IPS DF 6.9 (cell line): ENCODE data around the gene MAML1.
"Not testable (repeated sequence)": the region's sequence is repeated elsewhere in the genome, so short reads cannot be mapped to it uniquely, and the experiment has no call there.

Experiments used
- DNase-seq: peaks from one replicate; pipeline ENCODE4 v3.0.0-alpha.2; 2013; ENCODE audit warnings: low read depth, low spot score
- H3K27ac ChIP-seq: one replicate; pipeline ENCODE4 v1.5.1; 2013; ENCODE audit warnings: low read length, control low read depth
- H3K27me3 ChIP-seq: 2 replicates; pipeline ENCODE4 v1.6.1; 2013; ENCODE audit warnings: mild to moderate bottlenecking, low read length; ENCODE audit not compliant: control insufficient read depth, insufficient read depth
- H3K36me3 ChIP-seq: 2 replicates; pipeline ENCODE4 v1.6.1; 2013; ENCODE audit warnings: low read length; ENCODE audit not compliant: control insufficient read depth, insufficient read depth
- H3K4me1 ChIP-seq: 2 replicates; pipeline ENCODE4 v1.6.1; 2013; ENCODE audit warnings: low read length; ENCODE audit not compliant: control insufficient read depth, insufficient read depth
- H3K4me3 ChIP-seq: 2 replicates; pipeline ENCODE4 v1.5.1; 2013; ENCODE audit warnings: mild to moderate bottlenecking, low read length
- H3K9me3 ChIP-seq: 2 replicates; pipeline ENCODE4 v1.6.1; 2013; ENCODE audit warnings: low read length, inconsistent platforms; ENCODE audit not compliant: control insufficient read depth, insufficient read depth
- WGBS: extraction: QIAGEN DNeasy Blood & Tissue Kit; methylation state at CpG from one replicate; pipeline ENCODE4 v1.1.7; 2013; ENCODE audit warnings: mixed read lengths, missing lambda C conversion rate; ENCODE audit not compliant: insufficient read length, insufficient coverage; 5-methylcytosine and 5-hydroxymethylcytosine counted together

MAML1 gene

GRCh38 chr5:179777909-179778308 lies 45.3 kb downstream of the MAML1 start:
- Histone ChIP-seq H3K36me3 (peaks cover 16% of the 10 kb centered on the region), H3K27ac (no peak overlapping the region), H3K4me1 (no peaks in the 10 kb centered on the region), H3K9me3 (no peaks in the 10 kb centered on the region), H3K4me3 (no peak overlapping the region), H3K27me3 (no peaks in the 10 kb centered on the region)
- WGBS, result no CpG with 5 or more reads among the region's 9 CpGs
- no peak for DNase-seq

GRCh38 chr5:179778591-179778990 lies 46.0 kb downstream of the MAML1 start:
- no CpG with 5 or more reads among the region's 5 CpGs for WGBS
- no peaks in the 10 kb centered on the region for H3K27me3 ChIP-seq
- H3K36me3 ChIP-seq, result peaks cover 14% of the 10 kb centered on the region
- no peak for DNase-seq
- no peak overlapping the region for H3K4me3 ChIP-seq
- H3K9me3 ChIP-seq, result no peaks in the 10 kb centered on the region
- no peaks in the 10 kb centered on the region for H3K4me1 ChIP-seq
- H3K27ac ChIP-seq, result no peak overlapping the region

GRCh38 chr5:179779826-179780225 lies 47.2 kb downstream of the MAML1 start:
- H3K4me1 ChIP-seq, result no peaks in the 10 kb centered on the region
- no CpG with 5 or more reads among the region's 4 CpGs for WGBS
- H3K27me3 ChIP-seq, result no peaks in the 10 kb centered on the region
- no peak overlapping the region for H3K4me3 ChIP-seq
- DNase-seq, result no peak
- H3K9me3 ChIP-seq, result no peaks in the 10 kb centered on the region
- H3K27ac ChIP-seq, result no peak overlapping the region
- H3K36me3 ChIP-seq, result peaks cover 7% of the 10 kb centered on the region

DNA sequence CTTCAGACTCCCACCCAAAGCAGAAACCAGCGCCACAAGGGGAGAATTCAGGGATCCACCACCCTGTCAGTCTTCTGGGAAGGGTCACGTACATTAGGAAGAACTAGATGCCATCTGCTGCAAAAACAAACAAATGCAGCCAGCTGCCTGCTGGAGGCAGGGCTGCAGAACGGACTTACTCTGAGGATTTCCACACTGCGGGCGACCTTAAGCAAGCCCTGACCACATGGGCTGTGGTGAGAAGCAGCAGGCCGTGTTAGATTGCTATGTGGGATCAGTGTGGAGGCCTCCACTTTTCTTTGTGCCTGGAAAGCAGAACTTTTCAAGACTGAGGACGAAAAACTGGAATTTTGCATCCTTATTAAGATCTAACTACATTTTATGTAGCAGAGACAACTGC lies 47.7 kb downstream of the MAML1 start:
- H3K4me3 ChIP-seq, result no peak overlapping the region
- peaks cover 7% of the 10 kb centered on the region; the same call in 1 of the 2 replicates for H3K36me3 ChIP-seq
- no peak for DNase-seq
- H3K4me1 ChIP-seq, result no peaks in the 10 kb centered on the region
- no peak overlapping the region for H3K27ac ChIP-seq
- no CpG with 5 or more reads among the region's 7 CpGs for WGBS
- no peaks in the 10 kb centered on the region for H3K27me3 ChIP-seq
- no peaks in the 10 kb centered on the region for H3K9me3 ChIP-seq

DNA sequence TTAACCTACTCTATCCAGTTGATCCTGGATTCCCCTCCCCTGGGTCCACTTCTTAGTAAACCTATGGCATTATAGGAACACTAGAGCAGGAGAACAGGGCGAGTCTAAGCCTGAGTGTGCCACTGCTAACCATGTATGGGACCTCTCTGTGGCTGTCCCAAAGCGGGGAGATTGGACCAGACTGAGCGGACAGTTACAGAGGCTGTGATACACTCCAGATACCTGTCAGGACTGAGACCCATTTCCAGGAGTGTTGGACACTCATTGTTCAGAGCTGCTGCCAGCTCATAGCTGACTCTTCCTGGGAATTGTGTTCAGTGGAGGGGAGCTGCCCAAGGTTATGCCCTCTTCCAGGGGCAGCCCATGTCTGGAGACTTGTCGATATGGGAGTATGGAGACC lies 49.2 kb downstream of the MAML1 start:
- H3K9me3 ChIP-seq, result no peaks in the 10 kb centered on the region
- peaks cover 7% of the 10 kb centered on the region; the same call in 1 of the 2 replicates for H3K36me3 ChIP-seq
- H3K27ac ChIP-seq, result no peak overlapping the region
- WGBS, result no CpG with 5 or more reads among the region's 4 CpGs
- H3K27me3 ChIP-seq, result no peaks in the 10 kb centered on the region
- no peaks in the 10 kb centered on the region for H3K4me1 ChIP-seq
- H3K4me3 ChIP-seq, result no peak overlapping the region
- no peak for DNase-seq

DNA sequence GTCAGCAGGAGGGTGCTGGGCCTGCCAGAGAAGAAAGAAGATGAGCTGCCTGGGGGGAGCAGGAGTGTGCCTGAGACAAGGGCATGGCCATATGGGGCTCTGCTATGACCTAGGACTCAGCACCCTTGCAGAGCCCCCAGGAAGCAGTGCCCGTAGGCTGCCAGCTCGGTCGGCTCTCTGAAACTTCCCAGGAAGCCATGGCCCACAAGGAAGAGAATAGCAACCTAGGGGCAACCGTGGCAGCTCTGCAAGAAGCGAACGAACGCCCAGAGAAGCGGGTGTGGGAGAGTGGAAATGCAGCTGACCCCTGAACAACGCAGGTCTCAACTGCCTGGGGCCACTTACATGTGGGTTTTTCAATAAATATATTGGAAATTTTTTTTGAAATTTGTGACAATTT lies 50.5 kb downstream of the MAML1 start:
- no peaks in the 10 kb centered on the region; the same call in 1 of the 2 replicates for H3K27me3 ChIP-seq
- no peak for DNase-seq
- WGBS, result no CpG with 5 or more reads among the region's 9 CpGs
- H3K9me3 ChIP-seq, result no peaks in the 10 kb centered on the region
- H3K4me1 ChIP-seq, result no peaks in the 10 kb centered on the region
- 0 out of 2 replicates have a peak, but pooled peaks cover 5% of the 10 kb centered on the region for H3K36me3 ChIP-seq
- H3K4me3 ChIP-seq, result no peak overlapping the region
- H3K27ac ChIP-seq, result no peak overlapping the region

DNA sequence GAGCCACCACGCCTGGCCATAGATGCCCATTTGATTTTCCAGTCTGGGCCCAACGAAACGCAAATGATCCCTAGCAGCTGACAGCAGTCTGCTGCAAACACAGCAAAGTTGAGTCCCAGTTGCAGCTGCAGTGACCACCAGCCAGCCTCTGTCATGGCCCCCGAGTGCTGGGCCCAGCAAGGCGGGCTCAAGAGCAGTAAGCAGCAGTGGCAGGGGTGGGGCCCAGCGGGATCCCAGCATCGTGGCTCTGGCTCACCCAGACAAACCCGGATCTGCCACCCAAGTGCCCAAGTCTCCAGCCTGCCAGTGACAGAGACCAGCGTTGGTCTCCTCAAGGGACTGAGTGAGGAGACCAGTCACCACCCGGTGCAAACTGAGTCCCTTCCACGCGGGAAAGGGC lies 54.2 kb downstream of the MAML1 start:
- no peak for DNase-seq
- Histone ChIP-seq H3K36me3 (no peaks in the 10 kb centered on the region), H3K9me3 (no peaks in the 10 kb centered on the region), H3K4me3 (no peak overlapping the region), H3K4me1 (no peaks in the 10 kb centered on the region), H3K27me3 (no peaks in the 10 kb centered on the region; the same call in 1 of the 2 replicates), H3K27ac (no peak overlapping the region)
- no CpG with 5 or more reads among the region's 12 CpGs for whole genome bisulfite sequencing

- Histone ChIP-seq H3K9me3 (no peaks in the 10 kb centered on the region), H3K27me3 (no peaks in the 10 kb centered on the region; the same call in 1 of the 2 replicates), H3K4me3 (no peak overlapping the region), H3K36me3 (no peaks in the 10 kb centered on the region; the same call in 1 of the 2 replicates), H3K27ac (no peak overlapping the region), H3K4me1 (peaks cover 1% of the 10 kb centered on the region; the same call in 1 of the 2 replicates)
- WGBS, result no CpG with 5 or more reads among the region's 7 CpGs
- no peak for DNase-seq
These were observed 55.7 kb downstream of the MAML1 start for GRCh38 chr5:179788193-179788854.

DNA sequence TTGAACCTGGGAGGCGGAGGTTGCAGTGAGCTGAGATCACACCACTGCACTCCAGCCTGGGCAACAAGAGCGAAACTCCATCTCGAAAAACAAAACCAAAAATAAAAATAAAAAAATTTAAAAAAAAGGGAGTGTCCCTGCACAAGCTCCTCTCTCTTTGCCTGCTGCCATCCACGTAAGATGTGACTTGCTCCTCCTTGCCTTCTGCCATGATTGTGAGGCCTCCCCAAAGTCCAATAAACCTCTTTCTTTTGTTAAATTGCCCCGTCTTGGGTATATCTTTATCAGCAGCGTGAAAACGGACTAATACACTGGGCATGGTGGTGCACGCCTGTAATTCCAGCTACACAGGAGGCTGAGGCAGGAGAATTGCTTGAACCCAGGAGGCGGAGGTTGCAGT lies 56.7 kb downstream of the MAML1 start:
- not testable (repeated sequence) for H3K27me3 ChIP-seq, H3K4me3 ChIP-seq, DNase-seq, H3K27ac ChIP-seq, H3K9me3 ChIP-seq, H3K4me1 ChIP-seq, H3K36me3 ChIP-seq
- WGBS, result no CpG with 5 or more reads among the region's 9 CpGs

DNA sequence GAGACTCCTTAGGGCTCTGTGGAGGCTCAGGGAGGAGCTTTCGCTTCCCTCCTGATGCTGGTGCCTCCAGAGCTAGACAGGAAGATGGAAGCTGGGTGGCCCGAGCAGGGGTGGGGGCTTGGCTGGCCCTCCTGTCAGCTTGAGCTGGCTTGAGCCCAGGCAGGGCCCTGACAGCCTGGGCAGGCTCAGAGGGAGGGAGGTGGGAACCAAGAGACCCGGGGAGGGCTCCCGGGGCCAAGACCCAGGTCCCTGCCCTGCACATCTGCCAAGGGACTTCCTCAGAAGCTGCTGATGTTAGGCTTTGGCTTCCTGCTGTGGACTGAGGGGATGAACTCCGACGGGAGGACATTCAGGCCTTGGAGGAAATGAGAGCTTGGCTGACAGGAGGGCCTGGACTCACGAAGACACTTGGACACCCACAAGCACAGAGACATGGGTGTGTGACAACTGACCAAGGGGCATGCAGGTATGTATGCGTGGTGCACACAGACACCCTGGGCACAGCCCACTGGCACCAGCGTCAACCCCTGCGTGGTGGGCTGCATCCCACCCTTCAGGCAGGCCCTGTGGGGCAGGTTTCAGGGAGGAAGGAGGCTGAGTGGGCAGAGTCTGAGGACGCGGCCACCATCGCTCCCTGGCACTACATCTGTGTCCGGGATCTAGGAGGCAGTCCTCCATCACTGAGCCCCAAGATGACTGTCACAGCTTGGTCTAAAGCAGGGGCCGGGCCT lies 59.4 kb downstream of the MAML1 start:
- Histone ChIP-seq H3K4me1 (peaks cover 3% of the 10 kb centered on the region; the same call in 1 of the 2 replicates), H3K36me3 (no peaks in the 10 kb centered on the region; the same call in 1 of the 2 replicates), H3K9me3 (no peaks in the 10 kb centered on the region), H3K27ac (no peak overlapping the region), H3K4me3 (no peak overlapping the region), H3K27me3 (no peaks in the 10 kb centered on the region; the same call in 1 of the 2 replicates)
- DNase-seq, result no peak
- no CpG with 5 or more reads among the region's 15 CpGs for WGBS
